ENCODE results near the gene FERMT2. TPM values are rescaled to one million over a fixed set of nuclear protein-coding genes. Genes with fewer than 3 reads are reported as not detected.

The FERMT2 gene
- total and polyA plus RNA-seq, 12 donors, result 22.8 to 53.8 (median 40.1) TPM

DNA sequence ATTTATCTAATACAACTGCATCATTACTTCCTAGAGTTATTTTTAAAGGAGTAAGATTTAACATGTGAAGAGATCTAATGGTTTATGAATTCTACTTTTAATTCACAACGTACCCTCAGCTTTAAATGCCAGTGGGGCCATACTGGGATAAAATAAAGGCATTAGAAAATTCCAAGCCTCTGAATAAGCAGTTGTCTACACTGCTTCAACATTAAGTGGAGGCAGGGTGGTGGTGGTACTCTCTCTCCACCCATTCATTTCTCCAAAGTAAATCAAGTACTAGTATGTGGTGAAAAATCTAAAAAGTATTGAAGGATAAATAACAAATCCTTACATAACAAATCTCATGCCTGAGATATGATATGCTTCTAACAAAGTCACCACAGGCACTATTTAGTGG is 52.4 kb downstream of the FERMT2 start:
- DNase-seq, result no peak
- H3K4me3 ChIP-seq, result no peak overlapping the region
- H3K36me3 ChIP-seq (replicated peaks in 1 of 2), result no peaks in the 10 kb centered on the region
- no peaks in the 10 kb centered on the region for H3K9me3 ChIP-seq (replicated peaks in 1 of 3)
- intact Hi-C loops (cut with DNase I), result no loop called here
- 83 to 92% (median 89%) methylated on average over 1 of the region's 1 CpG for WGBS, 4 donors
- H3K27me3 ChIP-seq, result no peaks in the 10 kb centered on the region
- TF ChIP-seq POLR2A (IDR thresholded peaks at IDR 0.05), result no peak
- TF ChIP-seq, protein P1, sequence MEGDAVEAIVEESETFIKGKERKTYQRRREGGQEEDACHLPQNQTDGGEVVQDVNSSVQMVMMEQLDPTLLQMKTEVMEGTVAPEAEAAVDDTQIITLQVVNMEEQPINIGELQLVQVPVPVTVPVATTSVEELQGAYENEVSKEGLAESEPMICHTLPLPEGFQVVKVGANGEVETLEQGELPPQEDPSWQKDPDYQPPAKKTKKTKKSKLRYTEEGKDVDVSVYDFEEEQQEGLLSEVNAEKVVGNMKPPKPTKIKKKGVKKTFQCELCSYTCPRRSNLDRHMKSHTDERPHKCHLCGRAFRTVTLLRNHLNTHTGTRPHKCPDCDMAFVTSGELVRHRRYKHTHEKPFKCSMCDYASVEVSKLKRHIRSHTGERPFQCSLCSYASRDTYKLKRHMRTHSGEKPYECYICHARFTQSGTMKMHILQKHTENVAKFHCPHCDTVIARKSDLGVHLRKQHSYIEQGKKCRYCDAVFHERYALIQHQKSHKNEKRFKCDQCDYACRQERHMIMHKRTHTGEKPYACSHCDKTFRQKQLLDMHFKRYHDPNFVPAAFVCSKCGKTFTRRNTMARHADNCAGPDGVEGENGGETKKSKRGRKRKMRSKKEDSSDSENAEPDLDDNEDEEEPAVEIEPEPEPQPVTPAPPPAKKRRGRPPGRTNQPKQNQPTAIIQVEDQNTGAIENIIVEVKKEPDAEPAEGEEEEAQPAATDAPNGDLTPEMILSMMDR (IDR thresholded peaks at IDR 0.05), result no peak
- H3K4me1 ChIP-seq (replicated peaks in 1 of 2), result peaks cover 0 to 18% of the 10 kb centered on the region in 2 donors
- no peak overlapping the region for H3K27ac ChIP-seq

DNA sequence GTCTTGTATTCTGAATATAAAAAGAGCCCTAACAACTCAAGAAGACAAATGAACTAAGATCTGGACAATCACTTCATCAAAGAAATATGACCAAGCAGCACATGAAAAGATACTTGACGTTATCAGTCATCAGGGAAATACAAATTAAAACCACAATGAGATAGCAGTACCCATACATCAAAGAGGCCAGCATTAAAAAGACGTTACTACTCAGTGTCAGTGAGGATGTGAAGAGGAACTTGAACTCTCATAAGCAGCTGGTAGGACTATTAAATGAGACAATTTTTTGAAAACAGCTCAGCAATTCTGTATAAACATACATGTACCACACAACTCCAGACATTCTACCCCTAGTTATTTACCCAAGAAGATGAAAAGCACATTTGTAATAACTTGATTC is 55.9 kb downstream of the FERMT2 start:
- TF ChIP-seq, protein P1 (IDR thresholded peaks at IDR 0.05), result no peak
- no peak for TF ChIP-seq POLR2A (IDR thresholded peaks at IDR 0.05)
- Histone ChIP-seq H3K27me3 (no peaks in the 10 kb centered on the region), H3K27ac (no peak overlapping the region), H3K4me3 (no peak overlapping the region), H3K9me3 (replicated peaks in 1 of 3) (no peaks in the 10 kb centered on the region), H3K4me1 (replicated peaks in 1 of 2) (peaks cover 0 to 9% of the 10 kb centered on the region in 2 donors), H3K36me3 (replicated peaks in 1 of 2) (peaks cover 0 to 8% of the 10 kb centered on the region in 2 donors)
- WGBS, 4 donors, result 18 to 38% (median 26%) methylated on average over 2 of the region's 2 CpGs
- no peak for DNase-seq
- intact Hi-C loops (cut with DNase I), result no loop called here

- intact Hi-C loops (cut with DNase I), result no loop called here
Measured at GRCh38 chr14:52891800-52892199, 59.0 kb downstream of the FERMT2 start.

DNA sequence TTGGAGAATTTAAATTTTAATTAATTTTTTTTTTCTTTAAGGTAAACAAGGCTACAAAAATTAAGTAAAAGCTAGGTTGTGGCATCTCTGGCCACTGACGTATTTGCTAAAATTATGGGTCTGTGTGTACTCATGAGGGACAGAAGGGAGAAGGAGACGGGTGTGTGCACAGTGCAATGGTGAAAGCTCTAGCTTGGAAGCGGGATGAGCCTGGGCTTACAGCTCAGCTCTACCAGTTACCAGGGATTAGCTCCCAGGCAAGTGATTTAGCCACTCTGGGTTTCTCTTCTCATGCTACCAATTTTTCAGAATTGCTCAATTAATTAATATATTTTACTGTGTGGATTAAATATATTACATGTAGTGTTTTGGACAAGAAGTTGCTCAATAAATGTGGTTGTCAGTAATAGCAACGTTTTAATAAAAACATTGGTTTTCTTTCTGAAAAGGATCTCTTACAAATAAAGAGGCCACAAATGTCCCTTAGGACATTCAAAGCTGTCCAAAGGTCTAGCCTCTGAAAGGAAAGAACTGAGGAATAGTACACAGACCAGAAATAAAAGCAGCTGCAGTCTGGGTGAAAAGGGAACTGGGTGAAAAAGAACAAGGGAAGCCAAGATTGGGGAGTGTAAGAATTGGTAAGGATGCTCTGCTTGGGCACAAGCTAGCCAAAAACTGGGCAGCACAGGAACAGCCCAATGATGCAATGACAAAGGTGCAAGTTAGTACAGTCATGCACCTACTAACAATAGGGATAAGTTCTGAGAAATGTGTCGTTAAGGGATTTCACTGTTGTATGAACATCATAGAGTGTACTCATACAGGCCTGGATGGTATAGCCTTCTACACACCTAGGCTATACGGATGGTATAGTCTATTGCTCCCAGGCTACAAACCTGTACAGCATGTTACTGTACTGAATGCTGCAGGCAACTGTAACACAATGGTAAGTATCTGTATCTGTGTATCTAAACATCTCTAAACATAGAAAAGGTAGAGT is 61.7 kb downstream of the FERMT2 start:
- H3K4me1 ChIP-seq (replicated peaks in 1 of 2), result no peaks in the 10 kb centered on the region
- no peak for DNase-seq
- H3K27ac ChIP-seq, result no peak overlapping the region
- TF ChIP-seq, protein P1 (IDR thresholded peaks at IDR 0.05), result no peak
- TF ChIP-seq POLR2A (IDR thresholded peaks at IDR 0.05), result no peak
- intact Hi-C loops (cut with DNase I), result no loop called here
- no peak overlapping the region for H3K4me3 ChIP-seq
- WGBS, 4 donors, result 86 to 89% (median 87%) methylated on average over 6 of the region's 6 CpGs
- H3K27me3 ChIP-seq, result no peaks in the 10 kb centered on the region
- no peaks in the 10 kb centered on the region for H3K9me3 ChIP-seq (replicated peaks in 1 of 3)
- peaks cover 0 to 8% of the 10 kb centered on the region in 2 donors for H3K36me3 ChIP-seq (replicated peaks in 1 of 2)

More at GRCh38 chr14:52891800-52892199, 59.0 kb downstream of the FERMT2 start:
- Histone ChIP-seq H3K27ac (no peak overlapping the region), H3K4me1 (replicated peaks in 1 of 2) (peaks cover 0 to 9% of the 10 kb centered on the region in 2 donors), H3K9me3 (replicated peaks in 1 of 3) (no peaks in the 10 kb centered on the region), H3K27me3 (no peaks in the 10 kb centered on the region), H3K36me3 (replicated peaks in 1 of 2) (peaks cover 0 to 8% of the 10 kb centered on the region in 2 donors), H3K4me3 (no peak overlapping the region)
- DNase-seq, result no peak
- 85 to 98% (median 94%) methylated on average over 3 of the region's 3 CpGs for WGBS, 4 donors
- TF ChIP-seq, protein P1 (IDR thresholded peaks at IDR 0.05), result no peak
- TF ChIP-seq POLR2A (IDR thresholded peaks at IDR 0.05), result no peak
